Suppressor macrophage (primary cell): Measurements from ENCODE around the gene MRPL37.
A peak's percentile ranks its signal among the peaks of the same experiment; 100 is the strongest.

Experiments
- DNase-seq, 4 experiments: peaks; one replicate each; pipeline ENCODE4 v3.0.0-alpha.2; 2020 to 2022

MRPL37 gene

GRCh38 chr1:54240741-54241335, 40.9 kb downstream of the MRPL37 start:
- no peak for DNase-seq

- peak; percentile 41 to 70 (median 55) for DNase-seq
Observed at GRCh38 chr1:54241364-54241763, 41.4 kb downstream of the MRPL37 start.

GRCh38 chr1:54243022-54243421, 43.1 kb downstream of the MRPL37 start:
- no peak for DNase-seq

- no peak for DNase-seq
Observed at GRCh38 chr1:54244655-54245054, 44.7 kb downstream of the MRPL37 start.

- DNase-seq: no peak
Observed at GRCh38 chr1:54245501-54245900, 45.5 kb downstream of the MRPL37 start.

- no peak for DNase-seq
Observed at GRCh38 chr1:54246116-54246721, 46.3 kb downstream of the MRPL37 start.

- peak; percentile 38 to 84 (median 64) for DNase-seq
Observed at GRCh38 chr1:54247863-54248515, 48.0 kb downstream of the MRPL37 start.

- peak in 2 of 4 experiments; percentile 26 to 45 for DNase-seq
Observed at GRCh38 chr1:54248966-54249365, 49.0 kb downstream of the MRPL37 start.

GRCh38 chr1:54249819-54250435, 50.0 kb downstream of the MRPL37 start:
- DNase-seq: peak; percentile 82 to 93 (median 89)

GRCh38 chr1:54250670-54251069, 50.7 kb downstream of the MRPL37 start:
- DNase-seq: no peak

GRCh38 chr1:54252371-54252936, 52.5 kb downstream of the MRPL37 start:
- DNase-seq: peak in 2 of 4 experiments; percentile 26 to 31

- peak; percentile 29 to 66 (median 48) for DNase-seq
Observed at GRCh38 chr1:54253480-54253879, 53.5 kb downstream of the MRPL37 start.

- peak in 1 of 4 experiments; percentile 27 for DNase-seq
Observed at GRCh38 chr1:54254055-54254454, 54.1 kb downstream of the MRPL37 start.

GRCh38 chr1:54255026-54255702, 55.2 kb downstream of the MRPL37 start:
- DNase-seq: peak in 1 of 4 experiments; percentile 18

GRCh38 chr1:54256522-54257345, 56.8 kb downstream of the MRPL37 start:
- no peak for DNase-seq

GRCh38 chr1:54257346-54257620, 57.3 kb downstream of the MRPL37 start:
- no peak for DNase-seq

GRCh38 chr1:54257876-54258275, 57.9 kb downstream of the MRPL37 start:
- no peak for DNase-seq

GRCh38 chr1:54259546-54260140, 59.7 kb downstream of the MRPL37 start:
- DNase-seq: no peak

GRCh38 chr1:54260810-54261209, 60.8 kb downstream of the MRPL37 start:
- no peak for DNase-seq

- no peak for DNase-seq
Observed at GRCh38 chr1:54262244-54262643, 62.3 kb downstream of the MRPL37 start.

- no peak for DNase-seq
Observed at GRCh38 chr1:54263601-54264226, 63.7 kb downstream of the MRPL37 start.
